ENCODE measurements around the gene MELK.

Gene MELK

GRCh38 chr9:36590231-36590630 is 17.5 kb downstream of the MELK start:
- no peaks in the 10 kb centered on the region for H3K9me3 ChIP-seq (ENCODE audit: control insufficient read depth, insufficient read depth, low read length)
- H3K9ac ChIP-seq (ENCODE audit: low read depth, low read length): no peak overlapping the region
- peaks cover 21% of the 10 kb centered on the region for H3K36me3 ChIP-seq (ENCODE audit: control insufficient read depth, insufficient read depth, low read length)
- H3K4me3 ChIP-seq (ENCODE audit: low read depth, low read length): no peak overlapping the region
- H3K4me1 ChIP-seq (ENCODE audit: control insufficient read depth, insufficient read depth, low read length): no peaks in the 10 kb centered on the region
- no peaks in the 10 kb centered on the region for H3K27me3 ChIP-seq (ENCODE audit: control insufficient read depth, insufficient read depth, low read length)

DNA sequence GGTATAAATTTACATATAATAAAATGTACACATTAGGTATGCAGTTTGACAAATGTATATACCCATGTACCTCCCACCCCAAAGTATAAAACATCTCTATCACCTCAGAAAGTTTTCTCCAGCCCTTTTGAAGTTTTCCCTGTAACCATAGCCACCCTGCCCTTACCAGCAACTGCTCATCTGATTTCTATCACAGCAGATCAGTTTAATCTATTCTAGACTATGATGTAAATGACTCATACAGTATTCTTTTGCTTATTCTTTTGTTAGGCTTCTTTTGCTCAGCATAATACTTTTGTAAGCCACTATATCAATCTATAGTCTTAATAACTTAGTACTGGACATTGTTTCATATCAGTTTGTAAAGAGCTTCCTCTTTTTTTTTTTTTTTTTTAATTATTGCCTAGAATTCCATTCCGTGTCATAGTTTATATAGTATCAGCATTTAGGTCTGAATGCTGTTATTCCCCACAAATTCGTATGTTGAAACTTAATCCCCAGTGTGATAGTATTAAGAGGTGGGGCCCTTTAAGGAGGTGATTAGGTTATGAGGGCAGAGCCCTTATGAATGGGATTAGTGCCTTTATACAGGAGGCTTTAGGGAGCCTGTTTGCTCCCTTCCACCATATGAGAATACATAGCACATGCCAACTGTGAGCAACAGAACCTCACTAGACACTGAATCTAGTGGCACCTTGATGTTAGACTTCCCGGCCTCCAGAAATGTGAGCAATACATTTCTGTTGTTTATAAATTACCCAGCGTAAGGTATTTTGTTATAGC is 20.3 kb downstream of the MELK start:
- H3K9me3 ChIP-seq (ENCODE audit: control insufficient read depth, insufficient read depth, low read length): no peaks in the 10 kb centered on the region
- no peak overlapping the region for H3K4me3 ChIP-seq (ENCODE audit: low read depth, low read length)
- no peaks in the 10 kb centered on the region for H3K4me1 ChIP-seq (ENCODE audit: control insufficient read depth, insufficient read depth, low read length)
- peaks cover 30% of the 10 kb centered on the region for H3K36me3 ChIP-seq (ENCODE audit: control insufficient read depth, insufficient read depth, low read length)
- H3K9ac ChIP-seq (ENCODE audit: low read depth, low read length): no peak overlapping the region
- H3K27me3 ChIP-seq (ENCODE audit: control insufficient read depth, insufficient read depth, low read length): no peaks in the 10 kb centered on the region

- no peak overlapping the region for H3K4me3 ChIP-seq (ENCODE audit: low read depth, low read length)
- H3K9me3 ChIP-seq (ENCODE audit: control insufficient read depth, insufficient read depth, low read length): no peaks in the 10 kb centered on the region
- H3K36me3 ChIP-seq (ENCODE audit: control insufficient read depth, insufficient read depth, low read length): peaks cover 35% of the 10 kb centered on the region
- H3K9ac ChIP-seq (ENCODE audit: low read depth, low read length): no peak overlapping the region
- H3K4me1 ChIP-seq (ENCODE audit: control insufficient read depth, insufficient read depth, low read length): no peaks in the 10 kb centered on the region
- no peaks in the 10 kb centered on the region for H3K27me3 ChIP-seq (ENCODE audit: control insufficient read depth, insufficient read depth, low read length)
Observed at GRCh38 chr9:36594213-36594612, 21.5 kb downstream of the MELK start.

DNA sequence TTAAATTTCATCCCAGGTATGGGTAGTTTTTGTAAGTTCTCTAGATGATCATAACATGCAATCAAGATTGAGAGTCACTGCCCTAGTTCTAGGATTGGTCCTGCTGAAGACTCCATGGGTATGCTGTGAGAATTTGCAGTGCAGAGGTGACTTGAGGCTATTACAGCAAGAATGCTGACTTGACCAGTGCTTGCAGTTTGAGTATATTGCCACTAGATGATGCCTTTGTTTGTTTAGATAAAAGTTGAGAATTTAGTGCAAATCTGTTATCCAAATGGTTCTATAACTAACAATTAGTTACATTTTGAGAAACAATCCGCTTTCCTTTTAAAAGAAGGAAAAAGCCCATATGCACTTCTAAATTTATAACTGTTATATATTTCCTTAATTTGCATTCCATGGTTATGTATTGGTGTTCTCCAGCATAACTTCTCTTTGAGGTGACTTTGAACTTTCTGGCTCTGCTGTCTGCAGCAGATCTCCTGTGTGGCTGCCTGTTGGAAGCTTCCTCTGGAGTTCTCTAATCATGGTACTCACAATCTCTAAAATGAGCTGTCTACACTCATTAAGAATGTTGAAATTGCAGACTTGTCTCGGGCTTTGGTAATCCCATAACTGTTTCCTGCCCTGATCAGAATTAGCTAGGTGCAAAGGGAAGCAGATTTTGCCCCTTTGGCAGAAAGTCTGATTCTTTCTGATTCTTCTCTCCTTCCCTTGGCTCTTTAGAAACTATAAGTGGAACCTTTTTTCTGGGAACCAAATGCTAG is 24.9 kb downstream of the MELK start:
- Histone ChIP-seq H3K4me3 (ENCODE audit: low read depth, low read length) (no peak overlapping the region), H3K27me3 (ENCODE audit: control insufficient read depth, insufficient read depth, low read length) (no peaks in the 10 kb centered on the region), H3K9ac (ENCODE audit: low read depth, low read length) (no peak overlapping the region), H3K4me1 (ENCODE audit: control insufficient read depth, insufficient read depth, low read length) (no peaks in the 10 kb centered on the region), H3K9me3 (ENCODE audit: control insufficient read depth, insufficient read depth, low read length) (no peaks in the 10 kb centered on the region), H3K36me3 (ENCODE audit: control insufficient read depth, insufficient read depth, low read length) (peaks cover 25% of the 10 kb centered on the region)

DNA sequence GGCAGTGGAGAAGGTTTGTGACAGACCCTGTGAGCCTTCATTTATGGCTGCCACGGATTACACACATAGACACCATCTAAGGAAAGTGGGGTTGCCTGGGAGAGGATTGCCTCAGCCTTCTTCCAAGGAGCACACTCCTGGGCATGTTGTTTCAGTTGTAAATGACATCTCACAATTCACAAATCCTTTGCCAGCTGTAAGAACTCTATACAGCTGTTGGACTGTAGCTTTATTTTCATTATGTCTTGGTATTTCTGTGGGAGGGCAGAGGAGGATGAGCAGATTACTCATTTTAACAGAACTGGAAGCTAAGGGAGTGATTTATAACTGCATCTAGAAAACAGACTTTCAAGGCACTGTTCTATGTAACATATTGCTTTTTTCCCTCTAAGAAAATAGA is 25.6 kb downstream of the MELK start:
- Histone ChIP-seq H3K9me3 (ENCODE audit: control insufficient read depth, insufficient read depth, low read length) (no peaks in the 10 kb centered on the region), H3K9ac (ENCODE audit: low read depth, low read length) (no peak overlapping the region), H3K4me3 (ENCODE audit: low read depth, low read length) (no peak overlapping the region), H3K27me3 (ENCODE audit: control insufficient read depth, insufficient read depth, low read length) (no peaks in the 10 kb centered on the region), H3K4me1 (ENCODE audit: control insufficient read depth, insufficient read depth, low read length) (no peaks in the 10 kb centered on the region), H3K36me3 (ENCODE audit: control insufficient read depth, insufficient read depth, low read length) (peaks cover 25% of the 10 kb centered on the region)

DNA sequence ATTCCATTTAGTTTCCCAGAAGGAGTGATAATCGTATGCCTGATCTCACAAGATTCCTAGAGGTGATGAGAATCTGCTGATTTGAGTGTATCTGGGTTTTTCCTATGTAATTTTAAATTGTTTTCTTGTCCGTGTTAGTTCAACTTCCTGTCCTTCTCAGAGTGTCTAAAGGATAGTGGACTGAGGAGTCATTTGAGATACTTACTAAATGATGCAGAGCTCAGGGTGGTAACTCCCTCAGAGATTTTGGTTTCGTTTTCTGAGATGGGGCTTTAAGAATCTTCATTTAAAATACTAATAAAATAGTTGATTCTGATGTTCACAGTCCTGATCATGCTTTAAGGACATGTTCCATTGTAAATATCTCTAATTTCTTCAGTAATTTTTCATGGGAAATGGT is 30.3 kb downstream of the MELK start:
- Histone ChIP-seq H3K27me3 (ENCODE audit: control insufficient read depth, insufficient read depth, low read length) (no peaks in the 10 kb centered on the region), H3K4me3 (ENCODE audit: low read depth, low read length) (no peak overlapping the region), H3K9ac (ENCODE audit: low read depth, low read length) (no peak overlapping the region), H3K4me1 (ENCODE audit: control insufficient read depth, insufficient read depth, low read length) (no peaks in the 10 kb centered on the region), H3K36me3 (ENCODE audit: control insufficient read depth, insufficient read depth, low read length) (peaks cover 8% of the 10 kb centered on the region), H3K9me3 (ENCODE audit: control insufficient read depth, insufficient read depth, low read length) (no peaks in the 10 kb centered on the region)

GRCh38 chr9:36609306-36609705 is 36.6 kb downstream of the MELK start:
- Histone ChIP-seq H3K9ac (ENCODE audit: low read depth, low read length) (no peak overlapping the region), H3K27me3 (ENCODE audit: control insufficient read depth, insufficient read depth, low read length) (no peaks in the 10 kb centered on the region), H3K4me1 (ENCODE audit: control insufficient read depth, insufficient read depth, low read length) (no peaks in the 10 kb centered on the region), H3K36me3 (ENCODE audit: control insufficient read depth, insufficient read depth, low read length) (peaks cover 6% of the 10 kb centered on the region), H3K9me3 (ENCODE audit: control insufficient read depth, insufficient read depth, low read length) (no peaks in the 10 kb centered on the region), H3K4me3 (ENCODE audit: low read depth, low read length) (no peak overlapping the region)

GRCh38 chr9:36622121-36622520 is 49.4 kb downstream of the MELK start:
- Histone ChIP-seq H3K4me1 (ENCODE audit: control insufficient read depth, insufficient read depth, low read length) (no peaks in the 10 kb centered on the region), H3K36me3 (ENCODE audit: control insufficient read depth, insufficient read depth, low read length) (no peaks in the 10 kb centered on the region), H3K9ac (ENCODE audit: low read depth, low read length) (no peak overlapping the region), H3K27me3 (ENCODE audit: control insufficient read depth, insufficient read depth, low read length) (no peaks in the 10 kb centered on the region), H3K4me3 (ENCODE audit: low read depth, low read length) (no peak overlapping the region), H3K9me3 (ENCODE audit: control insufficient read depth, insufficient read depth, low read length) (no peaks in the 10 kb centered on the region)

- H3K4me1 ChIP-seq (ENCODE audit: control insufficient read depth, insufficient read depth, low read length): no peaks in the 10 kb centered on the region
- no peaks in the 10 kb centered on the region for H3K9me3 ChIP-seq (ENCODE audit: control insufficient read depth, insufficient read depth, low read length)
- H3K4me3 ChIP-seq (ENCODE audit: low read depth, low read length): no peak overlapping the region
- no peaks in the 10 kb centered on the region for H3K36me3 ChIP-seq (ENCODE audit: control insufficient read depth, insufficient read depth, low read length)
- no peaks in the 10 kb centered on the region for H3K27me3 ChIP-seq (ENCODE audit: control insufficient read depth, insufficient read depth, low read length)
- H3K9ac ChIP-seq (ENCODE audit: low read depth, low read length): no peak overlapping the region
Observed at GRCh38 chr9:36623280-36623679, 50.6 kb downstream of the MELK start.

GRCh38 chr9:36625006-36625615 is 52.4 kb downstream of the MELK start:
- Histone ChIP-seq H3K4me1 (ENCODE audit: control insufficient read depth, insufficient read depth, low read length) (no peaks in the 10 kb centered on the region), H3K9me3 (ENCODE audit: control insufficient read depth, insufficient read depth, low read length) (no peaks in the 10 kb centered on the region), H3K9ac (ENCODE audit: low read depth, low read length) (no peak overlapping the region), H3K4me3 (ENCODE audit: low read depth, low read length) (no peak overlapping the region), H3K27me3 (ENCODE audit: control insufficient read depth, insufficient read depth, low read length) (no peaks in the 10 kb centered on the region), H3K36me3 (ENCODE audit: control insufficient read depth, insufficient read depth, low read length) (no peaks in the 10 kb centered on the region)

- no peak overlapping the region for H3K4me3 ChIP-seq (ENCODE audit: low read depth, low read length)
- no peaks in the 10 kb centered on the region for H3K4me1 ChIP-seq (ENCODE audit: control insufficient read depth, insufficient read depth, low read length)
- H3K27me3 ChIP-seq (ENCODE audit: control insufficient read depth, insufficient read depth, low read length): no peaks in the 10 kb centered on the region
- H3K9ac ChIP-seq (ENCODE audit: low read depth, low read length): no peak overlapping the region
- H3K9me3 ChIP-seq (ENCODE audit: control insufficient read depth, insufficient read depth, low read length): no peaks in the 10 kb centered on the region
- peaks cover 7% of the 10 kb centered on the region for H3K36me3 ChIP-seq (ENCODE audit: control insufficient read depth, insufficient read depth, low read length)
Observed at GRCh38 chr9:36632892-36633291, 60.2 kb downstream of the MELK start.
